ENCODE measurements around the gene NFKBIZ.
"Not testable (repeated sequence)": the region's sequence is repeated elsewhere in the genome, so short reads cannot be mapped to it uniquely, and the experiment has no call there.

- not testable (repeated sequence) for TF ChIP-seq EP300, CTCF, POLR2AphosphoS5 (IDR thresholded peaks at IDR 0.05)
These were observed 36.3 kb downstream of the NFKBIZ start for GRCh38 chr3:101885584-101885983.
